Measurements from ENCODE around the gene RADIL.
"Not testable (repeated sequence)": the region's sequence is repeated elsewhere in the genome, so short reads cannot be mapped to it uniquely, and the experiment has no call there.

Gene RADIL

DNA sequence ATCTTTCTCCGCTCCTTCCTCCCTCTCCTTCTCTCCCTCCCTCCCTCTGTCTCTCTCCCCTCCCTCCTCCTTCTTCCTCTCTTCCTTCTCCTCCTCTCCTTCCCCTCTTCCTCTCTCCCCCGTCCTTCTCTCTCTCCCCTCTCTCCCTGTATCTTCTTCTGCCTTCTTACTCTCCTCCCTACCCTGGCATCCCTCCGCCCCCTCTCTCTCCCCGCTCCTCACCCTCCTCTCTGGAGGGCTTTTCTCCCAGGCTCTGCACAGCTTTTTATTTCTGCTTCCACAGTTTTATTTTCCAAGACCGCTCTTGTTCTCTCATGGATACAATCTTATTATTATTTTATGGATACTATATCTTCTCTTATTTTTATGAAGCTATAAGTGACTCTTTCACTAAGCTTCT is 75.5 kb downstream of the RADIL start:
- no peak for DNase-seq

DNA sequence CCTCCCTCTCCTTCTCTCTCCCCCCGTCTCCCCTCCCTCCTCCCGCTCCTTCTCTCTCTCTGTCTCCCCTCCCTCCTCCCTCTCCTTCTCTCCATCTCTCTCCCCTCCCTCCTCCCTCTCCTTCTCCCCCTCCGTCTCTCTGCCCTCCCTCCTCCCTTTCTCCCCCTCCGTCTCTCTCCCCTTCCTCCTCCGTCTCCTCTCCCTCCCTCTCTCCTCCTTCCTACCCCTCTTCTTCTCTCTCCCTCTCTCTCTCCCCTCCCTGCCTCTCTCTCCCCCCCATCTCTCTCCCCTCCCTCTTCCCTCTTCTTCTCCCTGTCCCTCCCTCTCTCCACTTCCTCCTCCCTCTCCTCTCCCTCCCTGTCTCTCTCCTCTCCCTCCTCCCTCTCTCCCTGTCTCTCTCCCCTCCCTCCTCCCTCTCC is 75.9 kb downstream of the RADIL start:
- DNase-seq = no peak

DNA sequence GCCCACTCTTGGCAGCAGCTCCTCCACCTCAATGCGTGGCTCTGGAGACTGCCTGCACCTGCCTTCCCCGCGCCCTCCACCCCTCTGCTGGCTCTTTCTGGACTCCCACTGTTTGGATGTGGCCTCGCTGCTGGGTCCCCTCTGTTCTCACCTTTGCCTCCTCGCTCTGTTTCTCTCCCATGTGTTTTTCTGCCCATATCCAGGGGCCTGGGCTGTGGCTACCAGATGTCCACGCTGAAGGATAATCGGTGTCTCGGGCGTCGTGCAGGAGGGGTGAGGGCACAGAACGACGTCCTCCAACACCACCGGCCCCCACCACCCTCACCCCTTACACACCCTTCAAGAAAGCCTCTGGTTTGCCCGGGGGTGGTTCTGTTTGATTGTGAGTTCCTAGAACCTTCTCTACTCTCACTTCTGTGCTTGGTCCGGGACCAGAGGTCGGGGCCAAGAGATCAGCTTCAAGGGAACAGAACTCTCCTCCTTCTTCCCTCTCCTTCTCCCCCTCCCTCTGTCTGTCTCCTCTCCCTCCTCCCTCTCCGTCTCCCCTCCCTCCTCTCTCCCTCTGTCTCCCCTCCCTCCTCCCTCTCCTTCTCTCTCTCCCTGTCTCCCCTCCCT is 76.4 kb downstream of the RADIL start:
- no peak for DNase-seq

DNA sequence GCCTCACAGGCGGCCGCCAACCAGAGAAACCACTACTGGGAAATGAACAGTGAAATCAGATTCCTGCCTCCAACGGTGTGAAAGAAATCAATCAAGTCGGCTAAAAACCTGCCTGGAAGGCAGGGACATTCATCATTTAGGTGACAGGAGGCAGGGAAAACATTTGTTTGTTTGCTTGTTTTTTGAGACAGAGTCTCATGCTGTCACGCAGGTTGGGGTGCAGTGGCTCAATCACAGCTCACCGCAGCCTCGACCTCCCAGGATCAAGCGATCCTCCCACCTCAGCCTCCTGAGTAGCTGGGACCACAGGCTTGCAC is 77.6 kb downstream of the RADIL start:
- no peak for DNase-seq

DNA sequence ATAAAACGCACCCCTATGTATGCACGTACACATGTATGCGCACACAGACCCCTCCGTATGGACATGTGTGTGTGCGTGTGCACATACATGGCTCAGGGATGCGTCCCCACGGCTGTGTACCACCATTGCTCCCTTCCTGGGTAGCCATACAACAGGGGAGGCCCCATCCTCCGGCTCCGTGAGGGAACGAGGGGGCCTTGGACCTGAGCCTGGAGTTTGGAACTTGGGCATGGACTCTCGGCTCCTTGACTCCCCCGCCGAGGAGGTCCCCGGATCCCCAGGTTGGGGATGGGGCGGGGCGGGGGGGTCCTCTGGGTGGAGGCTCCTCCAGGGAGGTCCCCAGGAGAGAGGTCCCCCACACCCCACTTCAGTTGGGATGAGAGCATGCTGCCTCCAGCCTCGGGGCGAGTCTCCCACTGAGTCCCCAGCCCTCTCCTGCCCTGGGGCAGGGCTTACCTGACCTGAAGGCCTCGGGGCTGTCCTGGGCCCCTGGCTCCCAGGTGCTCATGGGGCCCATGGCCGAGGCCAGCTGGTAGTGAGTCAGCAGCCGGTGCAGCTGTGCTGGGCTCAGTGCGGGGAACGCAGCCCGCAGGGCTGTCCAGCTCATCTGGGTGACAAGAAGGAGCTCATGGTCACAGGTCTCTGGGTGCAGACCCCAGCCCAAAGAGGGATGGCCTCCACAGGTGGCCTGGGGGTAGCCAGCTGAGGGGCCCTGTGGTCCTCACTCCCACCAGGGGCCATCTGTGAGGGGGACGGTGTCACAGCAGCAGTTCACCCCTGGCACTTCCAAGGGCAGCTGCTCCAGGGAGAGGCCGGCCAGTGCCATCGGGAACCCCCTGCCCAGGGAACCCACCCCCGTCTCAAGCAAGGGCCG is 78.2 kb downstream of the RADIL start:
- DNase-seq = no peak

DNA sequence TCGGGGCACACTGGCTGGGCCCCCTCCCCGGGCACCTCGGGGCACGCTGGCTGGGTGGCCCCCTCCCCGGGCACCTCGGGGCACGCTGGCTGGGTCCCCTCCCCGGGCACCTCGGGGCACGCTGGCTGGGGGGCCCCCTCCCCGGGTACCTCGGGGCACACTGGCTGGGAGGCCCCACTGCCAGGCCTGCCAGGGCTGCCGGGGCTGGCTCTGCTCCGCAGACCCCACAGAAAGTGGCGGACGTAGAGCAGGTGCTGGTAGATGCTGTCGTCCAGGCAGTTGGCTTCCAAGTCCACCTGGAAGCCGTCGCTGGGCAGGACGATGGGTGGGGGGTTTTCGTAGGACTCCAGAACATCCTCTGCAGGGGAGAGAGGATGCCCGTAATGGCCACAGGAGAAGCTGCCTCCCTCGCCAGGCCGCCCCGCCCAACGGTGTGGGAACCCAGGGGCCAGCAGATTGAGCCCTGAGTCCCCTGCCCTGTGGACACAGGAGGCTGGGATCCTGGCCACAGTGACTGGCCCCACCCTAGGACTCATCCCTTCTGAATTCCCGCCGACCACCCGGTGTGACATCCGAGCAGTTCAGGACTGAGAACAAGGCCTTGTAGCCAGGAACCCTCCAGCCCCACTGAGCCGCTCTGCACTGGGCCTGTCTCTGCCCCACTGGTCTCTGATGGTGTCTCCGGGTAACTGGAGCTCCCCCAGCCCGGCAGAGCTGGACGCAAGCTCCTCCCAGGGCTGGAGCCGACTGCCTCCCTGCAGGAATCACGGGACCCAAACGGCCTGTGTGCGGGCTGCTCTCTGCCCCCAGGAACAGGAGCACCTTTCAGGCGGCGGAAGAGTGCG is 79.9 kb downstream of the RADIL start:
- DNase-seq = no peak

DNA sequence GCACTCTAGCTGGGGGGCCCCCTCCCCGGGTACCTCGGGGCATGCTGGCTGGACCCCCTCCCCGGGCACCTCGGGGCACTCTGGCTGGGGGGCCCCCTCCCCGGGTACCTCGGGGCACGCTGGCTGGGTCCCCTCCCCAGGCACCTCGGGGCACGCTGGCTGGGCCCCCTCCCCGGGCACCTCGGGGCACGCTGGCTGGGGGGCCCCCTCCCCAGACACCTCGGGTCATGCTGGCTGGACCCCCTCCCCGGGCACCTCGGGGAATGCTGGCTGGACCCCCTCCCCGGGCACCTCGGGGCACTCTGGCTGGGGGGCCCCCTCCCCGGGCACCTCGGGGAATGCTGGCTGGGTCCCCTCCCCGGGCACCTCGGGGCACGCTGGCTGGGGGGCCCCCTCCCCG is 80.9 kb downstream of the RADIL start:
- DNase-seq = not testable (repeated sequence)

DNA sequence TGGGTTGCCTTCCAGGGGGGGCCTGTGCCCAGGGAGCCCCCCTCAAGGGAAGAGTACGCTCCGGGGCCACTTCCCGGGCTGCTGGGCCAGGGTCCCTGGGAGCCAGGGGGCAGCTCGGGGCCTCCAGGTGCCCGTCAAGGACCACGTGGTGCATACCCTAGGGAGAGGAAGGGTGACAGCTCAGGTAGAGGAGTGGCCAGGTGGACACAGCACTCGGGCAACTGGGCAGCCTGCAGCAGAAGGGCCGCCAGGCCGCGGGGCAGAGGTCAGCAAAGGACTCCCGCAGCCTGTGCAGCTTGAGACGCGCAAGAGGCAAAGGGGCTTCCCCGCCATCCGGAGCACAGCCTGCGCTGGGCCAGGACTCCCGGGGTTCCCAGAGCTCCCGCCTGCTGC is 81.7 kb downstream of the RADIL start:
- no peak for DNase-seq

DNA sequence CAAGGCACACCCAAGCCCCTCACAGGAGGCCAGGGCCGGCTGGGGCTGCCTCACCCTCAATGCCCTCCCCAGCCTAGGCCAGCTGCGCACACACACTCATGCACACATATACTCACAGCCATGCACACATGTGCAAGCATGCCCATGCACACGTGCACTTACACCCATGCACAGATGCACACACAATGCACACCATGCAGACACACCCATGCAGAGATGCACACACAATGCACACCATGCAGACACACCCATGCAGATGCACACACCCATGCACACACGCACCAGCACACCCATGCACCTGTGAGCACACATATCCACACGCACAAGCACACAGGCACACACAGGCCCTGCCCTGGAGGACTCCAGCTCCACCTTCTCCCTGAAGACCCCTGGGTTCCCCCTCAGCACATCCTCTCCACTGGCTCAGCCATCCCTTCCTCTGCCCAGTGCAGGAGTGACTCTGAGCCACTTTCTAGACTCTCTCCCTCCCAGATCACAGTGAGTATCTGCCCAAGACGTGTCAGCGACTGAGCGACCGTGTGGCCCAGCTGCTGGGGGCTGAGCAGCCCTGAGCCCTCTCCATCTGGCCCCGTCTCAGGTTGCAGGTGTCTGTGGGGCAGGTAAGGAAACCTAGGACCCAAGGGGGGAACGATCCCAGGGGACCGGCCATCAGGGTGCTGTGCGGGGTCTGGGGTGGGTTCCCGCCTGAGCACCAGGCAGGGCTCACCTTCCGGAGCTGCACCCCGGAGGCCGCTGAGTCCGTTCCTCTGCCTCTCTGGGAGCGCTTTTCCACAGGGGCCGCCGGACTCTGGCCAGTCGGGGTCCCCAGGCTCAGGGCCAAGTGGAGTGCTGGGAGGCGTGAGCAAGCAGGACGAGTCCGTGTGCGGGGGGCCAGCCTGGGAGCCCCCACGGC is 82.3 kb downstream of the RADIL start:
- DNase-seq = no peak

DNA sequence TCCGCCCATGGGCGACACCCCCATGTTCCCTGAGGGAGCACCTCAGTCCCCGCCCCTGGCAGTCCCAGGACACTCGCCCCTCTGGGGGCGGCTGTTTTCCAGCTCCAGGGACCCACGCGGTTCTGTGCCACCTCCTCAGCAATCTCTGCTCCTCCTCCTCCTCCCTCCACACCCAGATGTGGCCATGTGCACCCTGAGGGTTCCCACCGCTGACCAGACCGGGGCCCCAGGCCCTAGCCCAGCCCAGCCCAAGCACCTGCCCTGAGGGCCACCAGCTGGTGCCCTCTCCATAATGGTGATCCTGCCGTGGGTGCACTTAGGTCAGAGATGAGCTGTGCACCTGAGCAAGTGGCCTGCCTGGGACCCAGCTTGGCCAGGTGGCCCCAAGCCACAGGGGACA is 83.0 kb downstream of the RADIL start:
- DNase-seq = no peak

DNA sequence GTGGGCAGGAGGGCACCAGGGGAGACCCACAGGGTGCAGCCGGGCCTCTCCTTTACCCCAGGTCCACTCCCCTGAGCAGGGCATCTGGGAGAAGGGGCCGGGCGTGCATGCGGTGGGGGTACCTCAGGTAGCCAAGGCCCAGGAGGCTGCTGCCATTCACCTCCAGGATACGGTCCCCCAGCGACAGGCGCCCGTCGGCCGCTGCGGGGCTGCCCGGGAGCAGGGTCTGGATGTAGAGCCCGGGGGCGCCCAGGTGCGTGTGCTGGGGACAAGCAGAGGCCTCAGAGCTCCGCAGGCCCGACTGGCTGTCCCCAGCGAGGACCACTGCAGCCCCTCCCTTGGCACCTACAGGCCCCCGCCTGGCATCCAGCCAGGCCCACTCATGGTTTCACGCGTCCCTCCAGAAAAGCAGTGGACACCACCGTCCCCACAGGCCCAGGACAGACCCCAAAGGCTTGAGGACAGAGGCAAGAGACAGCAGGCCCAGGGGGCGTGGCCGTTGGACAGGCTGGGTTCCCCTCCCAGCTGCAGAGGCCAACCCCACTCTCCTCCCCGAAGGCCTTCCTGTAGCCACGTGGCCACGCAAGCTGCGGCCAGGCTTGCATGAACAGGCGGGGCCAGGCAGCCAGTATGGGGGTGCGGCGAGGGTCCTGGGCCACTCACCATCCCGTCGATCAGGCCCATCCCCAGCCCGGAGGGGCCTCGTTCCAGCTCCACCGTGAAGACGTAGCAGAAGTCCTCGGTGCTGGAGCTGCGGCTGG is 83.8 kb downstream of the RADIL start:
- DNase-seq = no peak

DNA sequence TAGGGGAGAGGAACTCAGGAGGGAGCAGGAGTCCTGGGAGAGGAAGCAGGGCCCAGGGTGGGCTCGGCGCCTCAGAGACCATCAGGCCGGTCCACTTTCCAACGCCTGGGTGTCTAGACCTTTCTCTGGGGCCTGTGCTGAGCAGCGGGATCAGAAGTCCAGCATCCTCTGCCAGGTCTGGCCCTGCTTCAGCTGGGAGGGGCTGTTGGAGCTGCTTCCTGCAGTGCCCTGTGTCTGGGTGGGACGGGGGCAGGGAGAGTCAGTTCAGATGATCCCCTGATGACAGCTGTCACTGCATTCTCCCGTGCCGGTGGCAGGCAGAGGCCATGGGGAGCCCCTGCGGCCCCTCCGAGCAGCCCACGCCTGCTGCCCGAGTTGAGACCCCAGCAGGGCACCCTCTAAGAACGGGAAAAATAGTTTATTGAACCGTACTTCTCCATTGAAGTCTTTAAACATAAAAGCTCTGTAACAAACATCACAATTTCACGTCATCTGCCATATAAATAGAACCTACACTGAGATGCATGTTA is 84.7 kb downstream of the RADIL start:
- DNase-seq = no peak

DNA sequence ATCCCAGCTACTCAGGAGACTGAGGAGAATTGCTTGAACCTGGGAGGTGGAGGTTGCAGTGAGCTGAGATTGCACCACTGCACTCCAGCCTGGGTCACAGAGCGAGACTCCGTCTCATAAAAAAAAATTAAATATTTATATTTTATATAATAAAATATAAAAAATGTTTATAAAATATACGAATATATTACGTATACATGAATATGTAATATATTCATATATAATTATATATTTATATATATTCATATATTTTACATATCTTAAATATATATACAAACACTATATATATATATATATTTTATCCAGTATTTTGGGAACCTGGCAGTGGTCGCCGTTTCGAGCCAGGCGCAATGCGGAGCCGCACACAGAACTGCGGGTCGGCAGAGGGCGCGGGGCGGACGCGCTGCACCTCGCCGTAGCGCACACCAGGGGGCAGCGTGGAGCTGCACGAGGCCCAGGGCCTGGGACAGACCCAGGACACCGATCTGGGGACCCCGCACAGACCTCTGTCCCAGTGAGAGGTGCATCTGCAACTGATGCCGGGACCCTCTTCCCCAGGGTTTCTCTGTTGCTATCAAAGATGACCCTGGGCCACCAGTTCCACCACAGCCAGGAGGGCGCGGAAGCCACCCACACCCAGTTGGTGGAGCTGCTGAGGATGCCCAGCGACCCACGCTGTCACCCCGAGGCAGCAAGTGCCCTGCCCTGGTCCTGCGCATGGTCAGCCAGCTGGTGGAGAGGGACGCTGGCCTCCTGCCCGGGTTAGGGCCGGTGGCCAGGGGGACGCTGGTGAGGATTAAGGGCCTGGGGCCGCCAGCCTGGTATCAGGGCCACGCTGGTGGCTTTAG is 85.4 kb downstream of the RADIL start:
- DNase-seq = peak; percentile 68

DNA sequence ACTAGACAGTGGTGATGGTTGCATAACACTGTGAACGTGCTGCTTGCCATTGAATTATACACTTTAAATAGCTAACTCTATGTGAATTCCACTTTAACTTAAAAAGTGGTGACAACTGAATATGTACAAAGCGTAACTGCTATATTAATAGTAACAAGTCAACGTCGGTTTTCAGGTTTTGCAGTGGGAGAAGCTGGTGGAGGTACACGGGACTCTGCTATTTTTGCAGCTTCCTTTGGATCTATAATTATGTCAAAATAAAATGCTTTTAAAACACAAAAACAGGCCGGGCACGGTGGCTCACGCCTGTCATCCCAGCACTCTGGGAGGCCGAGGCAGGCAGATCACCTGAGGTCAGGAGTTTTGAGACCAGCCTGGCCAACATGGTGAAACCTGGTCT is 87.1 kb downstream of the RADIL start:
- DNase-seq = no peak

DNA sequence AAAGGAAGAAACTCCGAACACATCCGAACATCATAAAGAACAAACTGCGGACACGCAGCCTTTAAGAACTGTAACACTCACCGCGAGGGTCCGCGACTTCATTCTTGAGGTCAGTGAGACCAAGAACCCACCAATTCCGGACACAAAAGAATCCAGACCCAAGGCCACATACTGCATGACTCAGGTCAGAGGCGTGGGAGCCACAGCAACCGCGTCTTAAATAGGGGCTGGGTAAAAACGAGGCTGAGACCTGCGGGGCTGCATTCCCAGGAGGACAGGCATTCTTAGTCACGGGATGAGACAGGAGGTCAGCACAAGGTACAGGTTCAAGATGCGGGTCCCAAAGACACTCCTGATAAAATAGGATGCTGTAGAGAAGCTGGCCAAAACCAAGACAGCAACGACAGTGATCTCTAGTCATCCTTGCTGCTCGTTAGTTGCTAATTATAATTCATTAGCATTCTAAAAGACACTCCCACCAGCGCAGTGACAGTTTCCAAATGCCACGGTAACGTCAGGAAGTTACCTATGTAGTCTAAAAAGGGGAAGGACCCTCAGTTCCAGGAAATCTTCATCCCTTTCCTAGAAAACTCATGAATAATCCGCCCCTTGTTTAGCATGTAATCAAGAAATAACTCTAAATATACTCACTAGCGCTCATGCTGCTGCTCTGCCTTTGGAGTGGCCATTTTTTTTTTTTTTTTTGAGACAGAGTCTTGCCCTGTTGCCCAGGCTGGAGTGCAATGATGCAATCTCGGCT is 88.7 kb downstream of the RADIL start:
- no peak for DNase-seq

DNA sequence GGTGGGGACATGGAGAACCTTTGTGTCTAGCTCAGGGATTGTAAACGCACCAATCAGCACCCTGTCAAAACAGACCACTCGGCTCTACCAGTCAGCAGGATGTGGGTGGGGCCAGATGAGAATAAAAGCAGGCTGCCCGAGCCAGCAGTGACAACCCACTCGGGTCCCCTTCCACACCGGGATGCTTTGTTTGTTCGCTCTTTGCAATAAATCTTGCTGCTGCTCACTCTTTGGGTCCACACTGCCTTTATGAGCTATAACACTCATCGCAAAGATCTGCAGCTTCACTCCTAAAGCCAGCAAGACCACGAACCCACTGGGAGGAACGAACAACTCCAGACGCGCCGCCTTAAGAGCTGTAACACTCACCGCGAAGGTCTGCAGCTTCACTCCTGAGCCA is 89.3 kb downstream of the RADIL start:
- not testable (repeated sequence) for DNase-seq

DNA sequence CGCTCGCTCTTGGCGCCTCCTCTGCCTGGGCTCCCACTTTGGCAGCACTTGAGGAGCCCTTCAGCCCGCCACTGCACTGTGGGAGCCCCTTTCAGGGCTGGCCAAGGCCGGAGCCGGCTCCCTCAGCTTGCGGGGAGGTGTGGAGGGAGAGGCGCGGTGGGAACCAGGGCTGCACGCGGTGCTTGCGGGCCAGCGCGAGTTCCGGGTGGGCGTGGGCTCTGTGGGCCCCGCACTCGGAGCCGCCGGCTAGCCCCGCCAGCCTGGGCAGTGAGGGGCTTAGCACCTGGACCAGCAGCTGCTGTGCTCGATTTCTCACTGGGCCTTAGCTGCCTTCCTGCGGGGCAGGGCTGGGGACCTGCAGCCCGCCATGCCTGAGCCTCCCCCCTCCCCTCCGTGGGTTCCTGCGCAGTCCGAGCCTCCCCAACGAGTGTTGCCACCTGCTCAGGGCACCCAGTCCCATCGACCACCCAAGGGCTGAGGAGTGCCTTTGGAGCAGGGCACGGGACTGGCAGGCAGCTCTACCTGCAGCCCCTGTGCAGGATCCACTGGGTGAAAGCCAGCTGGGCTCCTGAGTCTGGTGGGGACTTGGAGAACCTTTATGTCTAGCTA is 90.0 kb downstream of the RADIL start:
- not testable (repeated sequence) for DNase-seq

DNA sequence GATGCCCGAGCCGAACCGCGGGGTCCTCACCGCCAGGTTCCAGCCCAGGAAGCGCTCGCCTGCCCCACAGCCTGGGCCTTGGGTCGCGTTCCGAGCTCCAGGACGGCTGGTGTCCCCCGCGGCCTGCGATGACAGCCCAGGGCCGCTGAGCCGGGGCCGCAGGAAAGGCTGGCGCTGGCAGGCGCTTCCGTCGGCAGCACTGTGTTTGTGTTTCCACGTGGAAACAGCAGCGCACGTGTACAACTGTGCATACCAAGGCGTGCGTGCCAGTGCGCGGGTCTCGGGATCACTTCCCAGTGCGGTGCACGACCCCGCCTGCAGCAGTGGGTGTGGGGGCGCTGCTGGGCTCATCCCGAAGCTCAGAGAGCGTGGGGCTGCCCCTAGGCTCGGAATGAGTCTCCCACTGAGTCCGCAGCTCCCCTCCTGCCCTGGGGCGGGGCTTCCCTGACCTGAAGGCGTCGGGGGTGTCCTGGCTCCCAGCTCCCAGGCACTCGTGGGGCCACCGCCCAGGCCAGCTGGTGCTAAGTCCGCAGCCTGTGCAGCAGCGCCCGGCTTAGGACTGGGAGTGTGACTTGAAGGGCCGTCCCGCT is 90.9 kb downstream of the RADIL start:
- DNase-seq = peak; percentile 20
